Hepatocyte (in vitro differentiated cells): ENCODE results near the gene CDH6.

Source experiments
- EZH2 ChIP-seq: fragments of 200-600 bp; sonication (generic); IDR thresholded peaks from 2 replicates; pipeline ENCODE4 v1.6.1; 2016; ENCODE audit warnings: antibody characterized with exemption, mild to moderate bottlenecking, borderline replicate concordance
- TF ChIP-seq, protein P1 (sequence below): fragments of 200-600 bp; sonication (generic); IDR thresholded peaks from 2 replicates; pipeline ENCODE4 v1.5.1; 2016; ENCODE audit warnings: antibody characterized with exemption, mild to moderate bottlenecking; ENCODE audit not compliant: poor library complexity

GRCh38 chr5:31237174-31237573 is 43.7 kb downstream of the CDH6 start:
- TF ChIP-seq, protein P1, sequence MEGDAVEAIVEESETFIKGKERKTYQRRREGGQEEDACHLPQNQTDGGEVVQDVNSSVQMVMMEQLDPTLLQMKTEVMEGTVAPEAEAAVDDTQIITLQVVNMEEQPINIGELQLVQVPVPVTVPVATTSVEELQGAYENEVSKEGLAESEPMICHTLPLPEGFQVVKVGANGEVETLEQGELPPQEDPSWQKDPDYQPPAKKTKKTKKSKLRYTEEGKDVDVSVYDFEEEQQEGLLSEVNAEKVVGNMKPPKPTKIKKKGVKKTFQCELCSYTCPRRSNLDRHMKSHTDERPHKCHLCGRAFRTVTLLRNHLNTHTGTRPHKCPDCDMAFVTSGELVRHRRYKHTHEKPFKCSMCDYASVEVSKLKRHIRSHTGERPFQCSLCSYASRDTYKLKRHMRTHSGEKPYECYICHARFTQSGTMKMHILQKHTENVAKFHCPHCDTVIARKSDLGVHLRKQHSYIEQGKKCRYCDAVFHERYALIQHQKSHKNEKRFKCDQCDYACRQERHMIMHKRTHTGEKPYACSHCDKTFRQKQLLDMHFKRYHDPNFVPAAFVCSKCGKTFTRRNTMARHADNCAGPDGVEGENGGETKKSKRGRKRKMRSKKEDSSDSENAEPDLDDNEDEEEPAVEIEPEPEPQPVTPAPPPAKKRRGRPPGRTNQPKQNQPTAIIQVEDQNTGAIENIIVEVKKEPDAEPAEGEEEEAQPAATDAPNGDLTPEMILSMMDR: no peak
- TF ChIP-seq EZH2: no peak
